Heart left ventricle (tissue), 16 donors: ENCODE results near the gene DUS1L. TPM values are rescaled to one million over a fixed set of nuclear protein-coding genes. Genes with fewer than 3 reads are reported as not detected.

ENCODE experiments used
- ATAC-seq, 4 donors: fragments of 200-7000 bp; cut with Tn5 transposase; one replicate each; pipeline ENCODE4 v1.9.1; 2020 to 2022; ENCODE audit warnings: moderate library complexity in 4 of 4, mild to moderate bottlenecking in 3 of 4, moderate number of reproducible peaks in 1 of 4
- DNase-seq, 5 donors: peaks; one replicate each; pipeline ENCODE4 v3.0.0-alpha.2; 2020
- H3K27ac ChIP-seq, 12 donors: fragments of 200-600 bp; sonication (generic) in 4 of 12; one replicate each; pipeline versions ENCODE4 v1.5.0 to v1.8.0; 2016 to 2022; ENCODE audit warnings: mild to moderate bottlenecking in 2 of 12
- H3K27me3 ChIP-seq, 9 donors: fragments of 200-600 bp; sonication (generic) in 2 of 9; one replicate each; pipeline versions ENCODE4 v1.5.1 to v1.8.0; 2016 to 2022; ENCODE audit warnings: mild to moderate bottlenecking in 3 of 9
- H3K36me3 ChIP-seq, 9 donors: fragments of 200-600 bp; sonication (generic) in 2 of 9; one replicate each; pipeline versions ENCODE4 v1.5.0 to v1.8.0; 2018 to 2022; ENCODE audit warnings: mild to moderate bottlenecking in 2 of 9
- H3K4me1 ChIP-seq, 12 donors: fragments of 200-600 bp; sonication (generic) in 4 of 12; one replicate each; pipeline versions ENCODE4 v1.5.0 to v1.8.0; 2016 to 2022; ENCODE audit warnings: mild to moderate bottlenecking in 3 of 12
- H3K4me3 ChIP-seq, 12 donors: fragments of 200-600 bp; sonication (generic) in 4 of 12; one replicate each; pipeline versions ENCODE4 v1.5.0 to v1.8.0; 2017 to 2022; ENCODE audit warnings: mild to moderate bottlenecking in 9 of 12, moderate library complexity in 4 of 12
- H3K9me3 ChIP-seq, 12 donors: fragments of 200-600 bp; sonication (generic) in 4 of 12; one replicate each; pipeline versions ENCODE4 v1.5.0 to v1.8.0; 2016 to 2022; ENCODE audit warnings: mild to moderate bottlenecking in 1 of 12
- CTCF ChIP-seq, 12 donors: fragments of 200-600 bp; sonication (generic) in 4 of 12; IDR thresholded peaks; one replicate each; pipeline versions ENCODE4 v1.5.0 to v1.8.0; 2018 to 2022; ENCODE audit warnings: antibody characterized with exemption in 12 of 12, mild to moderate bottlenecking in 5 of 12
- POLR2A ChIP-seq, 2 donors: fragments of 450-650 bp; IDR thresholded peaks; one replicate each; pipeline ENCODE4 v1.6.1; 2017; ENCODE audit warnings: antibody characterized with exemption in 2 of 2, mild to moderate bottlenecking in 2 of 2, moderate library complexity in 2 of 2
- WGBS, 4 donors: extraction: QIAGEN DNeasy Blood & Tissue Kit in 2 of 4; methylation state at CpG; one replicate each; pipeline versions ENCODE4 v1.1.5 to v1.1.7; 2013 to 2018; 5-methylcytosine and 5-hydroxymethylcytosine counted together
- intact Hi-C, 10 donors: fragments of 100-400 bp; cut with DNase I; formaldehyde crosslinking; loops; one replicate each; pipeline versions ENCODE4 v1.11.1 to v1.14.2; 2022
- polyA plus RNA-seq, 2 donors: library from polyadenylated mRNA; stranded (reverse); fragments of 200-250 nt; gene quantifications; one replicate each; pipeline ENCODE4 v1.2.3, GENCODE V29; 2013
- total RNA-seq, 9 donors: library from RNA; depleted of rRNA in 2 of 9; stranded (reverse); fragments of >200 nt in 2 of 9; fragmentation: NEBNext Ultra II Directional in 3 of 9; extraction: Animal tissue kit (Norgen Biotek cat#: 25700) in 3 of 9; gene quantifications; one replicate each; pipeline versions ENCODE4 v1.1.0 to v1.2.4, GENCODE V29; 2016 to 2023
- donor health status: ischemic (EF 13 %, LVEDD 7.1; RV severe dilation, severe dysfunction).
- donor health status: healthy with polysubstance abuse.
- donor health status: DM: no; HTN: yes; CAD: no.
- donor health status: DM: no; HTN: no; CAD: no.
- donor health status: ischemic (EF 25% LVEDD 6.9; RV normal size, moderate dysfunction).
- donor health status: ischemic (EF 25% LVEDD 5.7; RV mildly dilated, moderate dysfunction).
- donor health status: healthy.
- donor health status: DM: yes; HTN: yes; CAD: no.
- donor health status: ischemic (EF 35%, LVEDD 5.7; RV mildly dilated, moderate dysfunction).
- donor health status: nonischemic (EF 11% LVEDD 7.7; RV severe dilation, severe dysfunction).
- donor health status: DM: yes; HTN: yes; CAD: no.
- donor health status: PGD.
- donor health status: ischemic (EF 29% LVEDD 5.4; RV normal size, mild dysfunction).
- donor health status: nonischemic (EF 23%, LVEDD 6.1; RV moderate dilation, normal function).

DUS1L gene
- total and polyA plus RNA-seq, 11 donors: 41.5 to 113 (median 60.4) TPM

DNA sequence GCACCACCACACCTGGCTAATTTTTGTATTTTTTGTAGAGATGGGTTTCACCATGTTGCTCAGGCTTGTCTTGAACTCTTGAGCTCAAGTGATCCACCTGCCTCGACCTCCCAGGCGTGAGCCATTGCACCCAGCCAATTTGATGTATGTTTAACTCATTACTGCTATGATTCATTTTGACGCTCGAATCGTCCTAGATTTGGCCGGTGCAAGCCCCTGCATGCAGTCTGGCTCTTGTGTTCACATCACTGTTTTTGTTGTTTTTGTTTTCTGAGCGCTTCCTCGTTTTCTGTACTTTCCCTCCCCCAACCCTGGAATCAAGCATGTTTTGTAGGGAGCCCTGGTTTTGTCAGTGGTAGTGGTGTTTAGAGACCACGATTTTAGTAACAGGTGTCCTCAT, 7.8 kb upstream of the DUS1L start:
- Histone ChIP-seq H3K9me3 (no peaks in the 10 kb centered on the region), H3K4me3 (no peak overlapping the region), H3K36me3 (peaks cover 0 to 2% (median 0%) of the 10 kb centered on the region in 9 donors), H3K4me1 (peaks cover 0 to 9% (median 0%) of the 10 kb centered on the region in 12 donors), H3K27me3 (no peaks in the 10 kb centered on the region), H3K27ac (no peak overlapping the region)
- 82 to 88% (median 84%) methylated on average over 9 of the region's 9 CpGs for whole genome bisulfite sequencing, 4 donors
- no peak for DNase-seq
- ATAC-seq: no peak
- intact Hi-C loops: loop anchor here in 1 of 10 donors (1.0 kb wide), 1 partner anchor 27 kb away; no protein-coding TSS in a partner anchor
- TF ChIP-seq POLR2A (IDR thresholded peaks at IDR 0.05) (no peak), CTCF (IDR thresholded peaks at IDR 0.05) (no peak)

DNA sequence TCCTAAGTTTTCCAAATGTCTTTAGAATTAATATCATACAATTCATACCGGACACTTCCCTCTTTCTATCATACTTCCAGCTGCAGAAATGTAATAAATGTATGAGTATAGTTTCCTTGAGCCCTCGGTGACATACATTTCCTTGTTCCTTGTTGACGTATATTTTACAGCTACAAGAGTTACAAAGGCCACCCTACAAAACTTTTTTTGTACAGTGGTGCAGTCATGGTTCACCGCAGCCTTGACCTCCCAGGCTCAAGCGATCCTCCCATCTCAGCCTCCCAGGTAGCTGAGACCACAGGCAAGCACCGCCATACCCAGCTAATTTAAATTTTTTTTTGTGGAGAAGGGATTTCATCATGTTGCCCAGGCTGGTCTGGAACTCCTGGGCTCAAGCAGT, 7.2 kb upstream of the DUS1L start:
- Histone ChIP-seq H3K4me3 (no peak overlapping the region), H3K4me1 (peaks cover 0 to 3% (median 0%) of the 10 kb centered on the region in 12 donors), H3K9me3 (no peaks in the 10 kb centered on the region), H3K27ac (no peak overlapping the region), H3K27me3 (no peaks in the 10 kb centered on the region), H3K36me3 (no peaks in the 10 kb centered on the region)
- ATAC-seq (no peak), DNase-seq (no peak)
- WGBS, 4 donors: 81 to 88% (median 84%) methylated on average over 6 of the region's 6 CpGs
- intact Hi-C loops: loop anchor here in 1 of 10 donors (1.0 kb wide), 1 partner anchor 27 kb away; no protein-coding TSS in a partner anchor
- TF ChIP-seq CTCF (IDR thresholded peaks at IDR 0.05) (no peak), POLR2A (IDR thresholded peaks at IDR 0.05) (no peak)

DNA sequence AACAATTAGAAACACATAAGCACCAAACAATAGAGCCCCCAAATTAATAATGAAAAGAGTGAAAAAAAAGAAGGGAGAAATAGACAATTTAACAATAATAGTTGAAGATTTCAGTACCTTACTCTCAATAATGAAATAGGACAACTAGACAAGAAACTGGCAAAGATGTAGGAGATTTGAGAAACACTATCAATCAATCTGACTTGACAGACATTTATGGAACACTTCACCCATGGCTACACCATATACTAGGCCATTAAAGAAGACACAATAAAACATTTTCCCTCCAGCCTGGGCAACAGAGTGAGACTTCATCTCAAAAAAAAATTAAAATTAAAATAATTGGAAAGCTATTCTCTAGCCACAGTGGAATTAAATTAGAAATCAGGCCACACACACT, 5.0 kb upstream of the DUS1L start:
- H3K9me3 ChIP-seq: no peaks in the 10 kb centered on the region
- H3K27ac ChIP-seq: no peak overlapping the region
- intact Hi-C loops: no loop called here
- H3K27me3 ChIP-seq: no peaks in the 10 kb centered on the region
- no peak for DNase-seq
- ATAC-seq: no peak
- no peaks in the 10 kb centered on the region for H3K36me3 ChIP-seq
- no peak for TF ChIP-seq POLR2A (IDR thresholded peaks at IDR 0.05)
- no peak for TF ChIP-seq CTCF (IDR thresholded peaks at IDR 0.05)
- no peak overlapping the region for H3K4me3 ChIP-seq
- H3K4me1 ChIP-seq: peaks cover 0 to 10% (median 9%) of the 10 kb centered on the region in 12 donors

DNA sequence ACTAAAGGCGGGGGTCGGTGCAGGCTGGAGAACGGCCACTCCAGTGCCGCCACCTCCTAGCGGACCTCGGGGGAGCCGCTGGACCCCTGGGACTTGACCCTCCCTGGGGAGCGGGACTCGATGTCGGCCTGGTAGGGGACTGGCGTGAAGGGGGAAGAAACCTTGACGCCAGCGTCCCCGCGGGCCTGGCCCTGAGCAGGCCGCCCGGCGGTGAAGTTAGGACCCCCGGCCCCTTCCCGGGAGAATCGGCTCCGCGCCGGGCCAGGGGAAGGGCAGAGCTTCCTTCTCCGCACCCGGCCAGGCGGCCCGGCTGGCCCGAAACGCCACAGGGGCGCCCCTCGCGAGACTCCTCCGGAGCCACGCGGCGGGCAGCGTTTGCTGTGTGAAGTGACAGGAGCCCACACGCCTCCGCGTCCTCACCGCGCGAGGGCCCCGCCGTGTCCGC, 389 bp downstream of the DUS1L start:
- H3K4me3 ChIP-seq: peak overlapping the region; percentile 78 to 98 (median 93)
- no peaks in the 10 kb centered on the region for H3K9me3 ChIP-seq
- no peaks in the 10 kb centered on the region for H3K27me3 ChIP-seq
- ATAC-seq (peak in 2 of 4 donors; percentile 2 to 4), DNase-seq (peak in 2 of 5 donors; percentile 33 to 67)
- peaks cover 0 to 37% (median 23%) of the 10 kb centered on the region in 9 donors for H3K36me3 ChIP-seq
- WGBS, 4 donors: 0 to 2% (median 1%) methylated on average over 6 to 47 of the region's 47 CpGs
- intact Hi-C loops: loop anchor here in 1 of 10 donors (2.0 kb wide), 1 partner anchor 34 kb away; the partner anchor contains the start of gene FASN
- H3K4me1 ChIP-seq: peaks cover 0 to 27% (median 19%) of the 10 kb centered on the region in 12 donors
- peak overlapping the region; percentile 52 to 93 (median 86) for H3K27ac ChIP-seq
- TF ChIP-seq POLR2A (IDR thresholded peaks at IDR 0.05) (no peak), CTCF (IDR thresholded peaks at IDR 0.05) (no peak)
